T-cell (primary cell): ENCODE data around the gene CORO1C. TPM values are rescaled to one million over a fixed set of nuclear protein-coding genes. Genes with fewer than 3 reads are reported as not detected.
A peak's percentile ranks its signal among the peaks of the same experiment; 100 is the strongest.
"Not testable (repeated sequence)": the region's sequence is repeated elsewhere in the genome, so short reads cannot be mapped to it uniquely, and the experiment has no call there.

ENCODE experiments used
- ATAC-seq, 4 experiments: fragments of 200-7000 bp in 3 of 4; fragments of 150-1000 bp in 1 of 4; cut with Tn5 transposase; replicated peaks in 1 of 4; 1 replicate in 3 of 4; 2 replicates in 1 of 4; pipeline ENCODE4 v1.10.0; 2021; ENCODE audit warnings: moderate library complexity in 3 of 4, mild to moderate bottlenecking in 2 of 4, moderate number of reproducible peaks in 1 of 4
- CTCF ChIA-PET, 2 donors: fragments of 300-600 bp; sonication (Branson Sonifier 250); formaldehyde crosslinking; loops; one replicate each; lab custom pipeline; 2022; ENCODE audit warnings: antibody characterized with exemption in 2 of 2; lab: Charles Lee
- POLR2A ChIA-PET, 2 donors: fragments of 300-600 bp; sonication (Branson Sonifier 250); formaldehyde crosslinking; loops; one replicate each; lab custom pipeline; 2022; ENCODE audit warnings: antibody characterized with exemption in 2 of 2; lab: Charles Lee
- DNase-seq, 35 experiments: peaks; one replicate each; pipeline versions ENCODE4 v3.0.0 to v3.0.0-alpha.2; 2013 to 2023
- H3K27ac ChIP-seq: one replicate; pipeline ENCODE4 v1.5.1; 2013; ENCODE audit warnings: low read length
- H3K27me3 ChIP-seq, 2 experiments: replicated peaks in 1 of 2; 1 replicate in 1 of 2; 2 replicates in 1 of 2; pipeline versions ENCODE4 v1.6.1 to v1.7.0; 2013; ENCODE audit warnings: low read length in 1 of 2, mixed read lengths in 1 of 2; ENCODE audit not compliant: control insufficient read depth in 2 of 2, insufficient read depth in 2 of 2; ENCODE audit errors: extremely low read depth in 1 of 2
- H3K36me3 ChIP-seq, 2 donors: 1 replicate in 1 of 2; 2 replicates in 1 of 2; pipeline versions ENCODE4 v1.6.1 to v1.7.0; 2013; ENCODE audit warnings: low read length in 1 of 2; ENCODE audit not compliant: control insufficient read depth in 2 of 2, insufficient read depth in 1 of 2; ENCODE audit errors: extremely low read depth in 1 of 2
- H3K4me1 ChIP-seq, 2 experiments: 1 replicate in 1 of 2; 2 replicates in 1 of 2; pipeline versions ENCODE4 v1.6.1 to v1.7.0; 2013; ENCODE audit warnings: low read length in 2 of 2, mixed read lengths in 1 of 2; ENCODE audit not compliant: insufficient read depth in 2 of 2, control insufficient read depth in 1 of 2; ENCODE audit errors: extremely low read depth in 1 of 2
- H3K4me3 ChIP-seq, 2 donors: 1 replicate in 1 of 2; 2 replicates in 1 of 2; pipeline versions ENCODE4 v1.5.1 to v1.7.0; 2013; ENCODE audit warnings: mild to moderate bottlenecking in 2 of 2, low read length in 1 of 2, moderate library complexity in 1 of 2; ENCODE audit not compliant: control insufficient read depth in 1 of 2; ENCODE audit errors: extremely low read depth in 1 of 2
- H3K9me3 ChIP-seq: 2 replicates; pipeline ENCODE4 v1.7.0; 2013
- H3K27ac Mint-ChIP-seq, 2 donors: one replicate each; pipeline ENCODE4 v1.8.0; 2020 to 2021; ENCODE audit warnings: mild to moderate bottlenecking in 2 of 2, mixed read lengths in 2 of 2
- H3K27me3 Mint-ChIP-seq, 2 donors: one replicate each; pipeline ENCODE4 v1.8.0; 2021 to 2022; ENCODE audit warnings: mixed read lengths in 2 of 2
- H3K36me3 Mint-ChIP-seq: one replicate; pipeline ENCODE4 v1.8.0; 2021; ENCODE audit warnings: mixed read lengths
- H3K4me1 Mint-ChIP-seq, 3 donors: one replicate each; pipeline ENCODE4 v1.8.0; 2020 to 2022; ENCODE audit warnings: mixed read lengths in 3 of 3, mild to moderate bottlenecking in 1 of 3
- H3K4me3 Mint-ChIP-seq, 3 donors: one replicate each; pipeline ENCODE4 v1.8.0; 2020 to 2022; ENCODE audit warnings: mild to moderate bottlenecking in 3 of 3, mixed read lengths in 3 of 3, moderate library complexity in 3 of 3
- H3K9me3 Mint-ChIP-seq, 3 donors: one replicate each; pipeline ENCODE4 v1.8.0; 2020 to 2022; ENCODE audit warnings: mixed read lengths in 3 of 3
- WGBS: methylation state at CpG from one replicate; pipeline ENCODE4 v1.1.5; 2013; ENCODE audit warnings: missing lambda C conversion rate; ENCODE audit not compliant: insufficient coverage; 5-methylcytosine and 5-hydroxymethylcytosine counted together
- total RNA-seq, 35 experiments: library from RNA in 6 of 35; stranded (reverse) in 6 of 35; fragments of 120-200 nt in 1 of 35; gene quantifications; one replicate each; pipeline versions ENCODE4 v1.2.1 to v1.2.4 and lab custom pipeline; 2013 to 2026

CORO1C gene
- total RNA-seq, 5 donors from 2014 or later (not counting 1 experiment from before 2014, with no cell fraction given), result 7.4 to 11.4 (median 8.7) TPM

GRCh38 chr12:108666401-108666881 lies 64.9 kb downstream of the CORO1C start:
- no peak for DNase-seq
- no peaks in the 10 kb centered on the region for H3K36me3 Mint-ChIP-seq
- Histone ChIP-seq H3K4me1 (no peaks in the 10 kb centered on the region), H3K9me3 (no peaks in the 10 kb centered on the region), H3K27ac (no peak overlapping the region), H3K36me3 (peaks cover 0 to 3% of the 10 kb centered on the region in 2 donors), H3K27me3 (no peaks in the 10 kb centered on the region), H3K4me3 (no peak overlapping the region)
- ChIA-PET CTCF (interaction anchor here (0.5 to 5.4 kb wide), 6 partner anchors 13 to 196 kb away, joined by 3 to 74 read pairs (median 4); no protein-coding TSS in a partner anchor), POLR2A (interaction anchor here in 1 of 2 donors (0.6 kb wide), 1 partner anchor 20 kb away, joined by 3 read pairs; no protein-coding TSS in a partner anchor)
- no peak overlapping the region for H3K27ac Mint-ChIP-seq
- H3K27me3 Mint-ChIP-seq, result no peaks in the 10 kb centered on the region
- H3K4me1 Mint-ChIP-seq, result peaks cover 8 to 17% (median 8%) of the 10 kb centered on the region in 3 donors
- H3K4me3 Mint-ChIP-seq, result no peak overlapping the region
- H3K9me3 Mint-ChIP-seq, result no peaks in the 10 kb centered on the region
- no peak for ATAC-seq
- 100% methylated on average over 1 of the region's 3 CpGs for WGBS

GRCh38 chr12:108665608-108666202 lies 65.6 kb downstream of the CORO1C start:
- Mint-ChIP-seq H3K27me3 (no peaks in the 10 kb centered on the region), H3K4me3 (no peak overlapping the region), H3K27ac (no peak overlapping the region), H3K36me3 (no peaks in the 10 kb centered on the region), H3K9me3 (no peaks in the 10 kb centered on the region), H3K4me1 (peaks cover 8 to 17% (median 8%) of the 10 kb centered on the region in 3 donors)
- DNase-seq (no peak), ATAC-seq (no peak)
- no peaks in the 10 kb centered on the region for H3K27me3 ChIP-seq
- POLR2A ChIA-PET, result interaction anchor here in 1 of 2 donors (0.6 to 0.7 kb wide), 2 partner anchors 19 to 20 kb away, joined by 3 read pairs; no protein-coding TSS in a partner anchor
- no peak overlapping the region for H3K27ac ChIP-seq
- CTCF ChIA-PET, result interaction anchor here (0.5 to 5.4 kb wide), 23 partner anchors 12 to 285 kb away, joined by 3 to 99 read pairs (median 4); no protein-coding TSS in a partner anchor
- no peaks in the 10 kb centered on the region for H3K9me3 ChIP-seq
- WGBS, result 97% methylated on average over 5 of the region's 6 CpGs
- H3K36me3 ChIP-seq, result peaks cover 0 to 3% of the 10 kb centered on the region in 2 donors
- no peaks in the 10 kb centered on the region for H3K4me1 ChIP-seq
- no peak overlapping the region for H3K4me3 ChIP-seq

GRCh38 chr12:108664338-108665258 lies 66.7 kb downstream of the CORO1C start:
- Mint-ChIP-seq H3K36me3 (no peaks in the 10 kb centered on the region), H3K4me1 (peaks cover 8 to 17% (median 8%) of the 10 kb centered on the region in 3 donors), H3K27ac (peak overlapping the region; percentile 93 to 94), H3K9me3 (no peaks in the 10 kb centered on the region), H3K27me3 (no peaks in the 10 kb centered on the region), H3K4me3 (no peak overlapping the region)
- DNase-seq (peak; percentile 63 to 89 (median 77)), ATAC-seq (peak; percentile 99 to 100 (median 99))
- WGBS, result no CpG with 5 or more reads among the region's 5 CpGs
- ChIA-PET POLR2A (interaction anchor here (0.6 to 1.0 kb wide), 5 partner anchors 13 to 139 kb away, joined by 3 to 6 read pairs (median 4); no protein-coding TSS in a partner anchor), CTCF (interaction anchor here (0.5 to 5.4 kb wide), 47 partner anchors 11 to 721 kb away, joined by 3 to 99 read pairs (median 4); partner anchors contain the start of genes ALKBH2 (in 1 of the 2), CORO1C (in 1 of the 2), ISCU (in 1 of the 2) and SELPLG (in 1 of the 2))
- H3K27ac ChIP-seq, result peak overlapping the region; percentile 44
- H3K4me3 ChIP-seq, result no peak overlapping the region
- peaks cover 0 to 3% of the 10 kb centered on the region in 2 donors for H3K36me3 ChIP-seq
- H3K27me3 ChIP-seq, result no peaks in the 10 kb centered on the region
- no peaks in the 10 kb centered on the region for H3K4me1 ChIP-seq
- H3K9me3 ChIP-seq, result no peaks in the 10 kb centered on the region

GRCh38 chr12:108663324-108664015 lies 67.8 kb downstream of the CORO1C start:
- ChIA-PET POLR2A (interaction anchor here (0.6 to 0.9 kb wide), 3 partner anchors 12 to 140 kb away, joined by 3 to 6 read pairs (median 5); no protein-coding TSS in a partner anchor), CTCF (interaction anchor here (0.7 to 5.4 kb wide), 23 partner anchors 10 to 429 kb away, joined by 3 to 99 read pairs (median 5); partner anchors contain the start of genes ALKBH2 (in 1 of the 2), CORO1C (in 1 of the 2) and ISCU (in 1 of the 2))
- Mint-ChIP-seq H3K4me3 (no peak overlapping the region), H3K27ac (peak overlapping the region; percentile 86 to 93), H3K4me1 (peaks cover 8 to 17% (median 8%) of the 10 kb centered on the region in 3 donors), H3K27me3 (no peaks in the 10 kb centered on the region), H3K36me3 (no peaks in the 10 kb centered on the region), H3K9me3 (no peaks in the 10 kb centered on the region)
- WGBS, result 100% methylated on average over 1 of the region's 4 CpGs
- ATAC-seq (no peak), DNase-seq (no peak)
- Histone ChIP-seq H3K36me3 (peaks cover 0 to 3% of the 10 kb centered on the region in 2 donors), H3K27ac (no peak overlapping the region), H3K4me1 (no peaks in the 10 kb centered on the region), H3K27me3 (no peaks in the 10 kb centered on the region), H3K4me3 (no peak overlapping the region), H3K9me3 (no peaks in the 10 kb centered on the region)

- H3K36me3 Mint-ChIP-seq, result peaks cover 11% of the 10 kb centered on the region
- H3K9me3 Mint-ChIP-seq, H3K27ac Mint-ChIP-seq, H3K36me3 ChIP-seq, H3K4me3 Mint-ChIP-seq, H3K4me3 ChIP-seq, H3K4me1 ChIP-seq, H3K27ac ChIP-seq, POLR2A ChIA-PET, CTCF ChIA-PET, H3K27me3 Mint-ChIP-seq, H3K27me3 ChIP-seq, H3K4me1 Mint-ChIP-seq, H3K9me3 ChIP-seq, DNase-seq, ATAC-seq: not testable (repeated sequence)
- WGBS, result no CpG with 5 or more reads among the region's 4 CpGs
Measured at GRCh38 chr12:108658115-108658514, 73.2 kb downstream of the CORO1C start.
